Measurements from ENCODE around the gene RPS6KA2. TPM values are rescaled to one million over a fixed set of nuclear protein-coding genes. Genes with fewer than 3 reads are reported as not detected.

RPS6KA2 gene
- polyA plus RNA-seq, 1 donor (not counting 4 experiments of a cell fraction or from before 2014, with no cell fraction given) = 8.2 TPM

- no peak for TF ChIP-seq EZH2 (IDR thresholded peaks at IDR 0.05; ENCODE audit: low read length)
- DNase-seq (ENCODE audit: low read depth, low spot score) (no peak), FAIRE-seq (no peak)
- H4K20me1 ChIP-seq (ENCODE audit: control insufficient read depth, extremely low read depth, insufficient read depth, low read length) = no peaks in the 10 kb centered on the region
- no peaks in the 10 kb centered on the region for H3K27me3 ChIP-seq (ENCODE audit: control insufficient read depth, extremely low read depth, insufficient read depth, low read length)
- H3K4me2 ChIP-seq (ENCODE audit: control insufficient read depth, extremely low read depth, insufficient read depth, low read depth, low read length) = no peak overlapping the region
- H2AFZ ChIP-seq (ENCODE audit: control insufficient read depth, low read length) = no peak overlapping the region
- H3K4me1 ChIP-seq (ENCODE audit: control insufficient read depth, extremely low read depth, insufficient read depth, low read length) = no peaks in the 10 kb centered on the region
- H3K27ac ChIP-seq (ENCODE audit: control insufficient read depth, insufficient read depth, low read length) = no peak overlapping the region
- no peaks in the 10 kb centered on the region for H3K9me1 ChIP-seq (ENCODE audit: control insufficient read depth, extremely low read depth, insufficient read depth, low read length)
- no peaks in the 10 kb centered on the region for H3K9me3 ChIP-seq (ENCODE audit: control insufficient read depth, low read depth, low read length)
- H3K4me3 ChIP-seq (ENCODE audit: control insufficient read depth in 2 of 3, extremely low read depth in 1 of 3, insufficient read depth in 2 of 3, low read depth in 1 of 3, low read length in 3 of 3) = no peak overlapping the region
- H3K79me2 ChIP-seq (ENCODE audit: control insufficient read depth, insufficient read depth, low read length) = no peaks in the 10 kb centered on the region
- H3K36me3 ChIP-seq (ENCODE audit: control insufficient read depth in 2 of 2, extremely low read depth in 1 of 2, insufficient read depth in 2 of 2, low read length in 2 of 2) = no peaks in the 10 kb centered on the region
- dilution Hi-C loops (cut with MboI; ENCODE audit: extremely low pct_ligation_motif_present, low sequenced_read_pairs) = no loop called here
- no peak overlapping the region for H3K9ac ChIP-seq (ENCODE audit: control insufficient read depth, extremely low read depth, insufficient read depth, low read length)
Observed at GRCh38 chr6:166410426-166410935, 216.6 kb downstream of the RPS6KA2 start.

GRCh38 chr6:166408936-166409755 is 217.9 kb downstream of the RPS6KA2 start:
- DNase-seq (ENCODE audit: low read depth, low spot score) (no peak), FAIRE-seq (no peak)
- Histone ChIP-seq H3K36me3 (ENCODE audit: control insufficient read depth in 2 of 2, extremely low read depth in 1 of 2, insufficient read depth in 2 of 2, low read length in 2 of 2) (no peaks in the 10 kb centered on the region), H3K4me2 (ENCODE audit: control insufficient read depth, extremely low read depth, insufficient read depth, low read depth, low read length) (no peak overlapping the region), H3K79me2 (ENCODE audit: control insufficient read depth, insufficient read depth, low read length) (no peaks in the 10 kb centered on the region), H4K20me1 (ENCODE audit: control insufficient read depth, extremely low read depth, insufficient read depth, low read length) (no peaks in the 10 kb centered on the region), H3K9ac (ENCODE audit: control insufficient read depth, extremely low read depth, insufficient read depth, low read length) (no peak overlapping the region), H3K4me1 (ENCODE audit: control insufficient read depth, extremely low read depth, insufficient read depth, low read length) (no peaks in the 10 kb centered on the region), H3K4me3 (ENCODE audit: control insufficient read depth in 2 of 3, extremely low read depth in 1 of 3, insufficient read depth in 2 of 3, low read depth in 1 of 3, low read length in 3 of 3) (no peak overlapping the region), H3K27ac (ENCODE audit: control insufficient read depth, insufficient read depth, low read length) (no peak overlapping the region), H3K27me3 (ENCODE audit: control insufficient read depth, extremely low read depth, insufficient read depth, low read length) (no peaks in the 10 kb centered on the region), H3K9me3 (ENCODE audit: control insufficient read depth, low read depth, low read length) (no peaks in the 10 kb centered on the region), H2AFZ (ENCODE audit: control insufficient read depth, low read length) (no peak overlapping the region), H3K9me1 (ENCODE audit: control insufficient read depth, extremely low read depth, insufficient read depth, low read length) (no peaks in the 10 kb centered on the region)
- dilution Hi-C loops (cut with MboI; ENCODE audit: extremely low pct_ligation_motif_present, low sequenced_read_pairs) = no loop called here
- TF ChIP-seq CTCF (optimal IDR thresholded peaks at IDR 0.05 in 1 of 3, IDR thresholded peaks at IDR 0.05 in 1 of 3, conservative IDR thresholded peaks at IDR 0.05 in 1 of 3; ENCODE audit: extremely low read depth in 1 of 3, insufficient read depth in 2 of 3, low read length in 3 of 3) (no peak), EZH2 (IDR thresholded peaks at IDR 0.05; ENCODE audit: low read length) (no peak)
